NT2/D1 (cell line): ENCODE results near the gene MAX.

Experiments
- SUZ12 ChIP-seq: IDR thresholded peaks from 2 replicates; pipeline ENCODE4 v1.6.1; 2011; ENCODE audit not compliant: insufficient read length, insufficient read depth; ENCODE audit errors: extremely low read depth
- YY1 ChIP-seq: IDR thresholded peaks from 2 replicates; pipeline ENCODE4 v1.6.1; 2011; ENCODE audit not compliant: insufficient read length, insufficient read depth
- ZNF274 ChIP-seq: IDR thresholded peaks from 2 replicates; pipeline ENCODE4 v1.6.1; 2011; ENCODE audit warnings: mild to moderate bottlenecking, low read depth, low read length

GRCh38 chr14:65069874-65070413 is 32.4 kb downstream of the MAX start:
- no peak for TF ChIP-seq ZNF274
- no peak for TF ChIP-seq YY1
- TF ChIP-seq SUZ12, result no peak
